Measurements from ENCODE around the gene SCP2D1. TPM values are rescaled to one million over a fixed set of nuclear protein-coding genes. Genes with fewer than 3 reads are reported as not detected.
A peak's percentile ranks its signal among the peaks of the same experiment; 100 is the strongest.
"Not testable (repeated sequence)": the region's sequence is repeated elsewhere in the genome, so short reads cannot be mapped to it uniquely, and the experiment has no call there.

Gene SCP2D1
- total and polyA plus RNA-seq, 3 experiments from 2014 or later: not detected

DNA sequence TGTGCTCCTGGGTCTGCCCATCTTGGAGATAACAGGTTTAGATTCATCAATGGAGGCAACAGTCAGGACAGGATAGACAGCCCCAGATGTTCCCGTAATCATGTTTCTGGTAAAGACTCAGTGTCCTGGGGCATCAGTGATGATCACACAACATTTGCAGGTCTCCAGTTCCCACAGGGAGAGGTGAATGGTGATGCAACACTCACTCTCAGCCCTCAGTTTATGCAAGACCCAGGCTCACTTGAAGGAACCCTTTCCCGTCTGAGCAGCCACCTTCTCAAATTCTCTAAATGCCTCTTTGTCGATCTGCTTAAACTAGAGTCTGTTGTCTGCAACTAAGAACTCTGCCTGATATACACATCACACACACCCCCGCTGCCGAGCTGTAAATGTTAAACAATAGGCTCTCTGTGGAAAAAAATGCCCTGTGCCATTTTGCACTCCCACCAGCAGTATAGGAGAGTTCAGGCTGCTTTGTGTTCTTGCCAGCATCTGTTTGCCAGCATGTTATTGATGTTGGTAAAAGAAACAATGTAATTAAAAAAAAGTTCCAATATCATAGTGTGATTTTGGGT lies 30.1 kb upstream of the SCP2D1 start:
- Mint-ChIP-seq H3K27ac (no peak overlapping the region), H3K9me3 (peaks cover 0 to 6% (median 0%) of the 10 kb centered on the region in 5 donors), H3K36me3 (peaks cover 0 to 4% (median under 1%) of the 10 kb centered on the region in 3 donors), H3K27me3 (peaks cover 33 to 37% of the 10 kb centered on the region in 2 donors), H3K4me1 (no peaks in the 10 kb centered on the region), H3K4me3 (peak overlapping the region in 1 of 7 donors; percentile 40)
- Histone ChIP-seq H3K27ac (ENCODE audit: low read depth, low read length) (no peak overlapping the region), H3K4me3 (ENCODE audit: low read length) (no peak overlapping the region), H3K27me3 (ENCODE audit: insufficient read depth, low read length, poor library complexity, severe bottlenecking) (no peaks in the 10 kb centered on the region), H3K4me1 (ENCODE audit: insufficient read depth, low read length) (no peaks in the 10 kb centered on the region), H3K9me3 (ENCODE audit: low read length) (no peaks in the 10 kb centered on the region), H3K36me3 (ENCODE audit: insufficient read depth, low read length) (no peaks in the 10 kb centered on the region)
- DNase-seq: no peak
- ChIA-PET CTCF (no interaction called here), POLR2A (no interaction called here)

DNA sequence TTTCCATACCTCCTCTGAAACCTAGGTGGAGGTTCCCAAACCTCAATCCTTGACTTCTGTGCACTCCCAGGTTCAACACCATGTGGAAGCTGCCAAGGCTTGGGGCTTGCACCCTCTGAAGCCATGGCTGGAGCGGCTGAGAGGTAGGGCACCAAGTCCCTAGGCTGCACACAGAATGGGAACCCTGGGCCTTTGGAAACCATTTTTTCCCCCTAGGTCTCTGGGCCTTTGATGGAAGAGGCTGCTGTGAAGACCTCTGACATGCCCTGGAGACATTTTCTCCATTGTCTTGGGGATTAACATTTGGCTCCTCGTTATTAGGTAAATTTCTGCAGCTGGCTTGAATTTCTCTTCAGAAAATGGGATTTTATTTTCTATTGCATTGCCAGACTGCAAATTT lies 26.5 kb upstream of the SCP2D1 start:
- H3K9me3 Mint-ChIP-seq; H3K36me3 Mint-ChIP-seq; H3K27me3 ChIP-seq (ENCODE audit: insufficient read depth, low read length, poor library complexity, severe bottlenecking); POLR2A ChIA-PET; H3K4me1 Mint-ChIP-seq; H3K4me1 ChIP-seq (ENCODE audit: insufficient read depth, low read length); H3K4me3 Mint-ChIP-seq; CTCF ChIA-PET; H3K27ac Mint-ChIP-seq; DNase-seq; H3K27ac ChIP-seq (ENCODE audit: low read depth, low read length); H3K9me3 ChIP-seq (ENCODE audit: low read length); H3K36me3 ChIP-seq (ENCODE audit: insufficient read depth, low read length); H3K4me3 ChIP-seq (ENCODE audit: low read length): not testable (repeated sequence)
- H3K27me3 Mint-ChIP-seq: peaks cover 27 to 63% of the 10 kb centered on the region in 2 donors

DNA sequence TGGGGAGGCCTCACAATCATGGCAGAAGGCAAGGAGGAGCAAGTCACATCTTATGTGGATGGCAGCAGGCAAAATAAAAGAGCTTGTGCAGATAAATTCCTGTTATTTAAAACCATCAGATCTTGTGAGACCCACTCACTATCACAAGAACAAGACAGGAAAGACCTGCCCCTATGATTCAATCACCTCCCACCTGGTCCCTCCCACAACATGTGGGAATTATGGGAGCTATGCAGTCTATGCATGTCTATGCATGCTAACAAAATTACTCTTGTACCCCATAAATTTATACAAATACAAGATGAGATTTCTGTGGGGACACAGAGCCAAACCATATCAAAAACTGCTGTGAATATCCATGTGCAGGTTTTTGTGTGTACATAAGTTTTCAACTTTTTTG lies 25.6 kb upstream of the SCP2D1 start:
- Histone ChIP-seq H3K27ac (ENCODE audit: low read depth, low read length) (no peak overlapping the region), H3K27me3 (ENCODE audit: insufficient read depth, low read length, poor library complexity, severe bottlenecking) (no peaks in the 10 kb centered on the region), H3K4me1 (ENCODE audit: insufficient read depth, low read length) (no peaks in the 10 kb centered on the region), H3K4me3 (ENCODE audit: low read length) (no peak overlapping the region), H3K36me3 (ENCODE audit: insufficient read depth, low read length) (no peaks in the 10 kb centered on the region), H3K9me3 (ENCODE audit: low read length) (no peaks in the 10 kb centered on the region)
- peaks cover 28 to 65% of the 10 kb centered on the region in 2 donors for H3K27me3 Mint-ChIP-seq
- DNase-seq: no peak
- ChIA-PET CTCF (no interaction called here), POLR2A (no interaction called here)
- peaks cover 0 to 6% (median 0%) of the 10 kb centered on the region in 5 donors for H3K9me3 Mint-ChIP-seq
- H3K36me3 Mint-ChIP-seq: peaks cover 0 to 4% (median 2%) of the 10 kb centered on the region in 3 donors
- H3K4me3 Mint-ChIP-seq: no peak overlapping the region
- no peak overlapping the region for H3K27ac Mint-ChIP-seq
- no peaks in the 10 kb centered on the region for H3K4me1 Mint-ChIP-seq

DNA sequence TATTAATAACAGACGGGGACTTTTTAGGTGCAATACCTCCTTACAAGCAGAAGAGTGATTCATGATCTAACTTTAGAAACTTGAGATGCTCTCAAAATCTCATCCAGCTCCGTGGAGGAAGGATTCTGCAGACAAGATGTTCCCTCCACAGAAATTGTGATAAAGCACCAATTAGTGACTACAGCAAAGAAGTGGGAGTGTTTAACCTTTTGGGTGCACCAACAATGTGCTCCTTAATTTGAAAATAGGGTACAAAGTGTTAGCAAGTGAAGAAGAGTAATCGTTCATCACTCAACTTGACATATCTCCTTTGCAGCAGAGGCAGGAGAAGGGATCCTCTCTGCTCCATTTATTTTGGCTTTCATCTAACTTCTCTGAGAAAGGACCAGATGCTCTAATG lies 22.8 kb upstream of the SCP2D1 start:
- H3K9me3 Mint-ChIP-seq: peaks cover 0 to 6% (median 0%) of the 10 kb centered on the region in 5 donors
- Histone ChIP-seq H3K27ac (ENCODE audit: low read depth, low read length) (no peak overlapping the region), H3K27me3 (ENCODE audit: insufficient read depth, low read length, poor library complexity, severe bottlenecking) (no peaks in the 10 kb centered on the region), H3K9me3 (ENCODE audit: low read length) (no peaks in the 10 kb centered on the region), H3K4me3 (ENCODE audit: low read length) (no peak overlapping the region), H3K4me1 (ENCODE audit: insufficient read depth, low read length) (peaks cover 12% of the 10 kb centered on the region), H3K36me3 (ENCODE audit: insufficient read depth, low read length) (no peaks in the 10 kb centered on the region)
- H3K4me1 Mint-ChIP-seq: peaks cover 8 to 20% (median 20%) of the 10 kb centered on the region in 3 donors
- DNase-seq: no peak
- H3K27me3 Mint-ChIP-seq: peaks cover 16 to 49% of the 10 kb centered on the region in 2 donors
- POLR2A ChIA-PET: no interaction called here
- no peak overlapping the region for H3K27ac Mint-ChIP-seq
- H3K36me3 Mint-ChIP-seq: peaks cover 2 to 4% (median 4%) of the 10 kb centered on the region in 3 donors
- H3K4me3 Mint-ChIP-seq: no peak overlapping the region
- CTCF ChIA-PET: no interaction called here

DNA sequence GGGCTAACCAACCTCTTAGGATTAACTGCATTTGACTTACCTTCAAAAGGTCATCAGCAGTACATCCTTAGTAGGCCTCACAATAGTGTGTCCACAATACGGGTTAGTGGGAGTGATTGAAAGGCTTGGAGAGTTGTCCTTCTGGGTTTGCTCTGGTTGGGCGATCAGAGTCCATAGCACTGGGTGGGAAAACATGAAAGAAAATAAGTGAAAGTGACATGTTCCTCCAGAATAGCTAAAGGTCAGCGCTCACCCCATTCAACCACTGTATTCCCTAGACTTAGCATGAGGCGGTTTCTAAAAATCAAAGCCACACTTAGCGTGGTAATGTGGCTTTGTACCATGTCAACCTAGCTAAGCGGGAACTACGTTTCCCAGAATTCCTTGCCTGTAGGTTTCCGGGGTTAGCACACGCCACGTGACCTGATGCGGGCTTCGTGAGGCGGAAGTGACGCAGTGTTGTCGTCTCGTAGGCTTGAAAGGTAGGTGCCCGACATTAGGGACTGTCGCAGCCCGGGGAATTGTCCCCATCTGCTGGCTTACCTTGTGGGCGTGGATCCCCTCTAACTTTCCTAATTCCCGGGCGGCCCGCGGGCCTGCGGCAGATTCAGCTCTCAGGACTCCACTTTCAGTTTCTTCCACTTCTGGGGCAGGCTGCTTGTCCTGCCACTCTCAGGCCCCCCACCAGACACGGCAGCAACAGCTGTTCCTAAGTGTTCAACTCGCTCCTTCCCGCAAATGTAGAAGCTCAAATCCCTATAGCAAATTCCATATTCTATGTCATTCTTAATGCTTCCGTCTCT lies 19.8 kb upstream of the SCP2D1 start:
- Mint-ChIP-seq H3K4me3 (peak overlapping the region; percentile 93 to 98 (median 96)), H3K36me3 (peaks cover 0 to 14% (median 4%) of the 10 kb centered on the region in 3 donors), H3K4me1 (peaks cover 8 to 20% (median 20%) of the 10 kb centered on the region in 3 donors), H3K27me3 (peaks cover 6 to 34% of the 10 kb centered on the region in 2 donors), H3K27ac (peak overlapping the region; percentile 98 to 100 (median 99)), H3K9me3 (peaks cover 0 to 6% (median 0%) of the 10 kb centered on the region in 5 donors)
- Histone ChIP-seq H3K4me1 (ENCODE audit: insufficient read depth, low read length) (peaks cover 12% of the 10 kb centered on the region), H3K27ac (ENCODE audit: low read depth, low read length) (peak overlapping the region; percentile 90), H3K9me3 (ENCODE audit: low read length) (no peaks in the 10 kb centered on the region), H3K4me3 (ENCODE audit: low read length) (peak overlapping the region; percentile 80), H3K27me3 (ENCODE audit: insufficient read depth, low read length, poor library complexity, severe bottlenecking) (no peaks in the 10 kb centered on the region), H3K36me3 (ENCODE audit: insufficient read depth, low read length) (no peaks in the 10 kb centered on the region)
- ChIA-PET POLR2A (interaction anchor here (0.7 to 1.1 kb wide), 3 partner anchors 227 to 506 kb away, joined by 3 to 6 read pairs (median 5); partner anchors contain the start of genes DZANK1, POLR3F and ZNF133), CTCF (interaction anchor here (0.9 to 1.6 kb wide), 6 partner anchors 19 to 288 kb away, joined by 3 to 4 read pairs (median 3); no protein-coding TSS in a partner anchor)
- DNase-seq: peak; percentile 79 to 94 (median 85)

DNA sequence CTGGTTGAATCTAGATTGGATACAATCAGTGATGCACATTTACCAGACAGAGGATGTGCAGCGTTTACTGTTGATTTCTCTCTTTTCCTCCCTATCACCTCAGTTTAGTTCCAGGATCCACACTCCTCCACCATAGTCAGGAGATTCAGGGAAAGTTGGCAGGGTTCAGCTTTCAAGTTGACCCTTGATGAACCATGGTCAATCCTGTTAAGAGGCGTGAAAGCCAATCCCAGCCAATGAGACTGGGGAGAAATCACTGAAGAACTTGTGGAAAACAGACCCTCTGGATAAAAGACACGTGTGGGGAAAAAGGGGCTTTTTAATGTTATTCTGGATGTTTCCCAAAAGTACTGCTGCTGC lies 19.2 kb upstream of the SCP2D1 start:
- Histone ChIP-seq H3K9me3 (ENCODE audit: low read length) (no peaks in the 10 kb centered on the region), H3K27ac (ENCODE audit: low read depth, low read length) (peak overlapping the region; percentile 90), H3K4me1 (ENCODE audit: insufficient read depth, low read length) (peaks cover 12% of the 10 kb centered on the region), H3K36me3 (ENCODE audit: insufficient read depth, low read length) (no peaks in the 10 kb centered on the region), H3K27me3 (ENCODE audit: insufficient read depth, low read length, poor library complexity, severe bottlenecking) (no peaks in the 10 kb centered on the region), H3K4me3 (ENCODE audit: low read length) (peak overlapping the region; percentile 80)
- Mint-ChIP-seq H3K9me3 (peaks cover 0 to 6% (median 0%) of the 10 kb centered on the region in 5 donors), H3K27ac (peak overlapping the region; percentile 98 to 100 (median 99)), H3K27me3 (peaks cover 6 to 38% of the 10 kb centered on the region in 2 donors), H3K36me3 (peaks cover 0 to 20% (median 4%) of the 10 kb centered on the region in 3 donors), H3K4me3 (peak overlapping the region; percentile 93 to 98 (median 96)), H3K4me1 (peaks cover 8 to 20% (median 20%) of the 10 kb centered on the region in 3 donors)
- DNase-seq: no peak
- CTCF ChIA-PET: interaction anchor here (0.9 to 1.6 kb wide), 6 partner anchors 19 to 289 kb away, joined by 3 to 4 read pairs (median 3); no protein-coding TSS in a partner anchor
- POLR2A ChIA-PET: interaction anchor here (0.7 kb wide), 1 partner anchor 327 kb away, joined by 5 read pairs; the partner anchor contains the start of genes DZANK1 and POLR3F

DNA sequence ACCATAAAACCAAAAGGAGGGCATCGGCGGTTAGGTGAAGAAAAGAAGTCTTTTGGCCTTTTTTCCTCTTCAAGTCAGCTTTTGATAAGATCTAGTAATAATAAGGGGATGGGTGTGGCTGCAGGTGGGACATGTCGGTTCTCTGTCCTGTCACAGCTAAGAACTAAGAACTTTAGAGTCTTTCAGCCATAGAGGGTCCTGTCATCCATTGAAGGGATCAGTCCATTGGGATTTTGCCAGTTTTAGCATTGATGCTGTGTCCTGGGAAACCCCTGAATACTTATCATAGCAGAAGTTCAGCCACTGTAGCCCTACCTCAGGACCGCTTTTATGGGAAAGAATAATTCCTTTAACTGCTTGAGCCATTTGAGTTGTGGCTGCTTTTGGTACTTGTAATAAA lies 18.2 kb upstream of the SCP2D1 start:
- peak overlapping the region in 5 of 8 donors; percentile 98 to 100 (median 99) for H3K27ac Mint-ChIP-seq
- peaks cover 0 to 6% (median 0%) of the 10 kb centered on the region in 5 donors for H3K9me3 Mint-ChIP-seq
- POLR2A ChIA-PET: no interaction called here

More for the DNA sequence above, 18.2 kb upstream of the SCP2D1 start:
- Histone ChIP-seq H3K27me3 (ENCODE audit: insufficient read depth, low read length, poor library complexity, severe bottlenecking) (no peaks in the 10 kb centered on the region), H3K9me3 (ENCODE audit: low read length) (no peaks in the 10 kb centered on the region), H3K4me3 (ENCODE audit: low read length) (no peak overlapping the region), H3K27ac (ENCODE audit: low read depth, low read length) (no peak overlapping the region), H3K36me3 (ENCODE audit: insufficient read depth, low read length) (no peaks in the 10 kb centered on the region), H3K4me1 (ENCODE audit: insufficient read depth, low read length) (peaks cover 12% of the 10 kb centered on the region)
- Mint-ChIP-seq H3K27me3 (peaks cover 6 to 34% of the 10 kb centered on the region in 2 donors), H3K4me3 (peak overlapping the region in 6 of 7 donors; percentile 8 to 96 (median 94)), H3K36me3 (peaks cover 0 to 22% (median 4%) of the 10 kb centered on the region in 3 donors), H3K4me1 (peaks cover 8 to 20% (median 20%) of the 10 kb centered on the region in 3 donors)
- CTCF ChIA-PET: no interaction called here
- DNase-seq: no peak
